ENCODE measurements around the gene ZNHIT3. TPM values are rescaled to one million over a fixed set of nuclear protein-coding genes. Genes with fewer than 3 reads are reported as not detected.

The ZNHIT3 gene
- total and polyA plus RNA-seq, 2 donors, result 33.7 to 51.9 TPM

DNA sequence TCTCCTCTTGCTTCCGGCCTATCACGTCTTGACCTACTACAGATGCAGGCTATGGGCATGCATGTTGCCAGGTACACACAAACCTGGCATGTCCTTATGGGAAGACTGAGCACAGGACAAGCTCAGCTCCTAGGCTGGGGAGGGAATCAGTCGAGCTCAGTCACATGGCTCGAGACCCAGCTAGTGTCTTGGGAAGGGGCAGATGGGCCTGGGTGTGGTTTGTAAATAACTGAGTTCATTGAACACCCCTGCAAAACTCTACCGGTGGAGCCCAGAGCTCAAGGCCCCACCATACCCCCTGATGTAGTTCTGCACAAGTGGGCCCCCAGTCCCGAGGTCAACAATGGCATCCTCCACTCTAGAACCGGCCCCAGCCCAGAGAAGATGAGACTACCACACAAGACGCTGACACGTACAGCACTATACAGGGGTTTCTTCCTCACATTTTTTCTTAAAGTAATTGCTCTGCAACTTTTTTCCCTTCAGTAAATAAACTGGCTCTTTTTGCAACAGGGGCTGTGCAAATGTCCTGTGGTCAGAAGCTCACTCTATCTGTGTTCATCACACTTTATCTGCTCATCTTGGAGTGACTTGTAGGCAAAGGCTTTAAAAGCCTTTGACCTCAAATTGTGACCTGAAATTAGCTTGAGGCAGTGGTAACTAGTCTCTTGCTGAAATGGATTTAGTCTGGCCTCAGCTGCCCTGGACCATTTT, 22.9 kb downstream of the ZNHIT3 start:
- no peak for DNase-seq (ENCODE audit: extremely low spot score)
- no peak overlapping the region for H3K27ac ChIP-seq (ENCODE audit: low read depth)
- no peak overlapping the region for H3K4me3 ChIP-seq (ENCODE audit: low read depth, low read length)
- 94% methylated on average over 9 of the region's 9 CpGs for WGBS
- no peaks in the 10 kb centered on the region for H3K36me3 ChIP-seq (ENCODE audit: insufficient read depth)
- H3K4me1 ChIP-seq (ENCODE audit: insufficient read depth), result no peaks in the 10 kb centered on the region

DNA sequence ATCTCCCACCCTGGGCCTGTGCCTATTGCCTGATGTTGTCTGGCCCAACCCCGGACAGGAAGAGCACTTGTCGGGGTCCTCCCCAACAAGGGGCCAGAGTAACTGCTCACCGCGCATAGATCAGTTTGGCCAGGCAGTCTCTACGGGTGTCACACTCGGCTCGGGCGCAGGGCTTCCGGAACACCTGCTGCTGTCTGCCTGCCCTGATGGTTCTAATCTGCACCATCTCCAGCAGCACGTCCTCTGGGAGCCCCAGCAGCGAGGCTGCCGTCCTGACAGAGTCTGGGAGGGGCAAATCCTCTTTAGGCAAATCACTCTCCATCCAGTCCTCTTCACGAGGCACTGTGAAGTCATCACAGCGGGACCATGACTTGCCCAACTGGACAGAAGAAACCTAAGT, 24.2 kb downstream of the ZNHIT3 start:
- Histone ChIP-seq H3K27ac (ENCODE audit: low read depth) (no peak overlapping the region), H3K36me3 (ENCODE audit: insufficient read depth) (no peaks in the 10 kb centered on the region), H3K4me3 (ENCODE audit: low read depth, low read length) (no peak overlapping the region), H3K4me1 (ENCODE audit: insufficient read depth) (no peaks in the 10 kb centered on the region)
- DNase-seq (ENCODE audit: extremely low spot score), result no peak
- 84% methylated on average over 14 of the region's 14 CpGs for WGBS

DNA sequence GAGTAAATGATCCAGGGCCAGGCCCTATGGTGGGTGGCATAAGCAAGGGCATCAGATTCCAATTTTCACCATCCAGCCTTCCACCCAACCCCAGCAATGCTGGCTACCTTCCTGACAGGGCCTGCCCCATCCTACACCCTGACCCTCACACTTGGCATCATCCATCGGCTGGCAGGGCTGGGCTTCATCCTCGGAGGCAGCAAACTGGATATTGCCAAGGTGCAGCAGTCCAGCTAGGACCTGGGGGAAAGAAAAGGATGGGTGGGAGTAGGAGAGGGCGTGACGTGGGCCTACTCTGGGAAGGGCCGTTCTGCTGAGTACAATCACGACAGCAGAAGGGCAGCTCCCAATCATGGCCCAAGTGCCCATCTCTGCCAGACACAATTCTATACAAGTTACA, 24.7 kb downstream of the ZNHIT3 start:
- WGBS, result 87% methylated on average over 6 of the region's 6 CpGs
- no peaks in the 10 kb centered on the region for H3K36me3 ChIP-seq (ENCODE audit: insufficient read depth)

DNA sequence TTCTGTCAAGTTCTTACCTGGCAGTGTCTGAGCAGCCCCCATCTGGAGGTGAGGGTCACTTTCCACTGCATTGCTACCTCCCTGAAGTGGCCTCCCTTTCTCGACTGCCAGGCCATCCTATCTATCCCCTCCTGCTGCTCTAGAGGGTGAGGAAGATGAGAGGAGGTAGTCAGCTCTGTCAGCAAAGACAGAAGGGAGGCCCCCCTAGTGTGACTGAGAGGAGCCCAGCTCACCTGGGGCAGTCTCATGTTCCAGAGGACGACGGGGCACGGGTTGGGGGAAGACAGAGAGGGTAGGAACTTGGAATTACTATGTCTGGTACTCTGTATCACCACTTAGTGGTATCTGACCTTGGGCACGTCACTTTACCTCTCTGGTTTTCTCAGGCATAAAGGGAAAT, 26.2 kb downstream of the ZNHIT3 start:
- H3K4me1 ChIP-seq (ENCODE audit: insufficient read depth), result no peaks in the 10 kb centered on the region
- no peak overlapping the region for H3K4me3 ChIP-seq (ENCODE audit: low read depth, low read length)
- H3K36me3 ChIP-seq (ENCODE audit: insufficient read depth), result no peaks in the 10 kb centered on the region
- no peak overlapping the region for H3K27ac ChIP-seq (ENCODE audit: low read depth)
- no peak for DNase-seq (ENCODE audit: extremely low spot score)
- WGBS, result 90% methylated on average over 5 of the region's 5 CpGs

More for the DNA sequence above, 24.7 kb downstream of the ZNHIT3 start:
- Histone ChIP-seq H3K27ac (ENCODE audit: low read depth) (no peak overlapping the region), H3K4me3 (ENCODE audit: low read depth, low read length) (no peak overlapping the region), H3K4me1 (ENCODE audit: insufficient read depth) (no peaks in the 10 kb centered on the region)
- DNase-seq (ENCODE audit: extremely low spot score), result no peak

DNA sequence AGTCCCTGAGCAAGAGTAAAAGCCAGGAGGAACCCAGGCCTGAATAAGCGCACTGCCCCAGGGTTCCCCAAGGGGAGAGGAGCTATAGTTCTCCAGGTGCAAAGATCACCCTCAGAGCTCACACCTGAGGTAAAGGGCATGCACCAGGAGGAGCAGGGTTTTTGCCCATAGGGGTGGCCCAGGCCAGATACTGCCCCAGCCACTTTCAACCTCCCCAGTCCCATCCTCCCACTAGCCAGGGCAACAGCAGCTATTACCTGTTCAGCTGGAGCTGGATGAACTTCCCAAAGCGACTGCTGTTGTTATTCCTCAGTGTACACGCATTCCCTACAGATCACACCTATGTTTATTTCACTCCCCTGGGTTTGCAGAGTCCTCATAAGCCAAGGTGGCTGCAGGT, 28.4 kb downstream of the ZNHIT3 start:
- no peak overlapping the region for H3K27ac ChIP-seq (ENCODE audit: low read depth)
- no peaks in the 10 kb centered on the region for H3K4me1 ChIP-seq (ENCODE audit: insufficient read depth)
- no peaks in the 10 kb centered on the region for H3K36me3 ChIP-seq (ENCODE audit: insufficient read depth)
- no peak overlapping the region for H3K4me3 ChIP-seq (ENCODE audit: low read depth, low read length)
- no peak for DNase-seq (ENCODE audit: extremely low spot score)
- WGBS, result 97% methylated on average over 3 of the region's 3 CpGs

DNA sequence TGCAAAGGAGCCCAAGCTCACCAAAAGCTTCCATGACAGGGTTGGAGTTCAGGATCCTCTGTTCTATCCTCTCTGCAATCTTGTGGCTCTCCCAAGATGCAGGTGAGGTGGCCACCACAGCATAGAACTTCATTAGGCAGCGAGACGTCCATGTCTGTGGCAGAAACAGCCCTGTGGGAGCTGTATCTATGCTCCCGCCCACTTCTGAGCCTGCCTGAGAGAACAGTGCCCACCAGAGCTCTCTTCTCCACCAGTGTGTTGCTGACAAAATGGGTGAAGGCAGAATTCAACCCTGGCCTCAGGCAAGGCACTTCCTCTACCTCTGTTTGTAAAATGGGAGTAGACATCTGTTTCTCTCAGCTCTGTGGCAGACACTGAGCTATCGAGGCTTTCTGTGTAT, 29.4 kb downstream of the ZNHIT3 start:
- Histone ChIP-seq H3K4me3 (ENCODE audit: low read depth, low read length) (no peak overlapping the region), H3K4me1 (ENCODE audit: insufficient read depth) (no peaks in the 10 kb centered on the region), H3K27ac (ENCODE audit: low read depth) (no peak overlapping the region), H3K36me3 (ENCODE audit: insufficient read depth) (no peaks in the 10 kb centered on the region)
- no peak for DNase-seq (ENCODE audit: extremely low spot score)
- whole genome bisulfite sequencing, result 92% methylated on average over 4 of the region's 4 CpGs

DNA sequence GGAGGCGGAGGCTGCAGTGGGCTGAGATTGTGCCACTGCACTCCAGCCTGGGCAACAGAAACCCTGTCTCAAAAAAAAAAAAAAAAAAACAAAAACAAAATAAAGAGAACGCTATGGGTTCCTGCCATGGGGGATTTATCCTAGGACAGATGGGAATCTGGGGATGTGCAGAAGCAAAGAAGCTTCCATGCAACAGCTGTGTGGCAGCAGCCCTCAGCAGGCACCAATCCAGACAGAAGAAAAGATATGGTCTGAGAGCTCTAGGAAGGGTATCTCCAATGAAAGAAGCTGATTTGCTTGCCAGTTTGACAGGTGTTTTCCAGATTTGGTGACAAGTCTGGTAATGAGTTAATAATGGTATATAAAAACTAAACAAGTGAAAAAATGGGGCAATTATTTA, 36.6 kb downstream of the ZNHIT3 start:
- H3K36me3 ChIP-seq (ENCODE audit: insufficient read depth), result peaks cover 2% of the 10 kb centered on the region

DNA sequence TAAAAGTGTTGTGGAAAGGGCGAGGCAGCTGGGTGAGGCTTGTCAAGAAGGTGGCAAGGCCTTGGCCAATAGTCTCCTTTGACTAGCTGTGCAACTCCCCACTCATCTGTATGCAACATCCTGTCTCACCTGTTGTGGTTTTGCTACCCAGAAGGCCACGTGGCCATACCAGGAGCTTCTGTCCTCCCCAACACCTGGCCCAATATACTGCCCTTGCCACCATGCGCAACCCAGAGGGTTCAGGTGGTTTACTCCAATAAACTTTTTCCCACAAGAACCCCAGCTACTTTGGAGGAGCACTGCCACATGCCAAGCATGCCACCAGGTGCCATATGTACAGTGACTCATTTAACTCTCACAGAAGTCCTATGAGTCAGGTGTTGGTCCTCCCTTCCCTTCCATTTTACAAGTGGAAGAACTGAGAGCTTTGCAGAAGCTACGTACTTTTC, 38.0 kb downstream of the ZNHIT3 start:
- 95% methylated on average over 4 of the region's 4 CpGs for WGBS
- H3K36me3 ChIP-seq (ENCODE audit: insufficient read depth), result peaks cover 2% of the 10 kb centered on the region
- no peak for DNase-seq (ENCODE audit: extremely low spot score)
- no peak overlapping the region for H3K4me3 ChIP-seq (ENCODE audit: low read depth, low read length)
- H3K27ac ChIP-seq (ENCODE audit: low read depth), result no peak overlapping the region
- no peaks in the 10 kb centered on the region for H3K4me1 ChIP-seq (ENCODE audit: insufficient read depth)

More for the DNA sequence above, 36.6 kb downstream of the ZNHIT3 start:
- Histone ChIP-seq H3K4me3 (ENCODE audit: low read depth, low read length) (no peak overlapping the region), H3K4me1 (ENCODE audit: insufficient read depth) (no peaks in the 10 kb centered on the region), H3K27ac (ENCODE audit: low read depth) (no peak overlapping the region)
- DNase-seq (ENCODE audit: extremely low spot score), result no peak
- 91% methylated on average over 2 of the region's 2 CpGs for WGBS

DNA sequence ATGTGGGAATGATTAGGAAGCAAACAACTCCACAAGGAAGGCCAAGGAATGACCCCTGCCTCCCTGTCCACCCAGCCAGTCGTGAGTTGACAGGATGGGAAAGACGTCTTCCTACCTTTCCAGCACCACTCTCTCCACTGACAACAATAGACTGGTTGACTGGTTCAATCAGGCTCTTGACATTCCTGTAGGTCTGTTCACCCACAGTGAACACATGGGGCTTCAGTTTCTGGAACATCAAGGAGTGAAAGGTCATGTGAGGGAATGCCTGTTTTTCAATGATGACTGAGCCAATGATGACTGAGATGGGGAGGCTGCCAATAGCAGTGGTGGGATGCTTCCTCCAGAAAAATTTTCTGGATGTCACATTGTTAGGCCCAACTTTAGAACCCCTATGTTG, 38.6 kb downstream of the ZNHIT3 start:
- no peak for DNase-seq (ENCODE audit: extremely low spot score)
- no peak overlapping the region for H3K4me3 ChIP-seq (ENCODE audit: low read depth, low read length)
- no peaks in the 10 kb centered on the region for H3K4me1 ChIP-seq (ENCODE audit: insufficient read depth)
- H3K36me3 ChIP-seq (ENCODE audit: insufficient read depth), result peaks cover 2% of the 10 kb centered on the region
- 85% methylated on average over 2 of the region's 2 CpGs for WGBS
- H3K27ac ChIP-seq (ENCODE audit: low read depth), result no peak overlapping the region

DNA sequence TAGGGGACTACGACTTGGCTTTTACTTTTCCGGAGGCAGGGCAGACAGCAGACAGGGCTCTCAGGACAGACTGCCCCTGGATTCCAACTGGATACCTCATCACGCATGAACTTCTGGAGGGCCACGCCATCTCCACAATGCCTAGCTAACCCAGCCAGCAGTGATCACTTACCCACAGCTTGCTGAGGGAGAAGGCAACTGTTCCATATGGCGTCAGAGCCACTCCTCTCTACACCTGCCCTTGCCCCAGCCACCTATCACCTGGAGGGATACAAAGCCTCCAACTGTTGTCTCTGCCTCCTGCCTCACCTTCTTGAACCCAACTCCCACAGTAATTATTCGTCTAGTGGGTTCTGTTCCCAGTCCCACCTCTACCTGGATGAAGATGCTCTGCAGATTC, 39.4 kb downstream of the ZNHIT3 start:
- Histone ChIP-seq H3K27ac (ENCODE audit: low read depth) (no peak overlapping the region), H3K4me1 (ENCODE audit: insufficient read depth) (no peaks in the 10 kb centered on the region), H3K4me3 (ENCODE audit: low read depth, low read length) (no peak overlapping the region), H3K36me3 (ENCODE audit: insufficient read depth) (peaks cover 2% of the 10 kb centered on the region)
- WGBS, result 95% methylated on average over 6 of the region's 6 CpGs
- no peak for DNase-seq (ENCODE audit: extremely low spot score)

DNA sequence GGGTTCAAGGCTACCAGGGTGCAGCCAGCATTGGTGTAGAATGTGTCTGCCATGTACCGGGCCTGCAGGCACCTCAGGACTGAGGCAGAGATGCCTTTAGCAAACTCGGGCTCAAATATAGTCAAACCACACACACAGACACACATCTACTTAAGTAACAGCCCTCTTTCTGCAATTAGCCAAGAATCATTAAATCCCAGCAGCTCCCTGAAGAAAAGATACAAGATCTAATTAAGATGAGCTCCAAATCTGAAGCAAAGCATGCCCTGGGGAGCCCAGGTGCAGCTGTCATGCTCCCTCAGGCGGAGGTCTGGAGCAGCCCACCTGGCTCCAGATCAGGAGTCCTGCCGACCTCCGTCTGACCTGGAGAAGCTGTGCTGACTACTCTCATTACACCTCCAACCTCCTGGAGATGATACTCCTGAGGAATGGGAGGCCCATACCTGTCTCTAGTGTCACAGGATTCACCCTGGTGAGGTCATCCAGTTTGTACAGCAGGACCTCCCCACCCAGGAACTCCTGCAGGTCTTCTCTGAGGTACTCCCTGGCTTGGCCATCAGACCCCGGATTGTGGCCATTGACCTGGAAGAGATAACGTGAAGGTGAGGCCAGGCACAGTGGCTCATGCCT, 41.3 kb downstream of the ZNHIT3 start:
- DNase-seq (ENCODE audit: extremely low spot score), result no peak
- no peaks in the 10 kb centered on the region for H3K4me1 ChIP-seq (ENCODE audit: insufficient read depth)

DNA sequence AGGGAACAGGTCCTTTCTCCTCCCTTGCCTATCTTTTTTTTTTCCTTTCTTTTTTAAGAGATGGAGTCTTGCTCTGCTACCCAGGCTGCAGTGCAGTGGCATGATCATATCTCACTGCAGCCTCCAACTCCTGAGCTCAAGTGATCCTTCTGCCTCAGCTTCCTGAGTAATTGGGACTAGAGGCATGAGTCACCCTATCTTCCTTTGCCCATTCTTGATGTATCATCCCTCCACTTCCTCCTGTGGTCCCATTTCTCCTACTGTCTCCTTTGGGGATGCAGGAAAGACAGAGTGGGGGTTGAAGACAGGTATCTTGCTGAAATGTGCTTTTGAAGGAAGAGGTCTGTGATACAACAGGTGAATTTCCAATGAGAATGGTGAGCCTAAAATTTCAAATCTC, 42.6 kb downstream of the ZNHIT3 start:
- Histone ChIP-seq H3K36me3 (ENCODE audit: insufficient read depth) (no peaks in the 10 kb centered on the region), H3K4me3 (ENCODE audit: low read depth, low read length) (no peak overlapping the region), H3K27ac (ENCODE audit: low read depth) (no peak overlapping the region), H3K4me1 (ENCODE audit: insufficient read depth) (no peaks in the 10 kb centered on the region)
- no peak for DNase-seq (ENCODE audit: extremely low spot score)

More for the DNA sequence above, 41.3 kb downstream of the ZNHIT3 start:
- 93% methylated on average over 7 of the region's 7 CpGs for WGBS
- no peak overlapping the region for H3K4me3 ChIP-seq (ENCODE audit: low read depth, low read length)
- H3K27ac ChIP-seq (ENCODE audit: low read depth), result no peak overlapping the region
- H3K36me3 ChIP-seq (ENCODE audit: insufficient read depth), result peaks cover 2% of the 10 kb centered on the region

DNA sequence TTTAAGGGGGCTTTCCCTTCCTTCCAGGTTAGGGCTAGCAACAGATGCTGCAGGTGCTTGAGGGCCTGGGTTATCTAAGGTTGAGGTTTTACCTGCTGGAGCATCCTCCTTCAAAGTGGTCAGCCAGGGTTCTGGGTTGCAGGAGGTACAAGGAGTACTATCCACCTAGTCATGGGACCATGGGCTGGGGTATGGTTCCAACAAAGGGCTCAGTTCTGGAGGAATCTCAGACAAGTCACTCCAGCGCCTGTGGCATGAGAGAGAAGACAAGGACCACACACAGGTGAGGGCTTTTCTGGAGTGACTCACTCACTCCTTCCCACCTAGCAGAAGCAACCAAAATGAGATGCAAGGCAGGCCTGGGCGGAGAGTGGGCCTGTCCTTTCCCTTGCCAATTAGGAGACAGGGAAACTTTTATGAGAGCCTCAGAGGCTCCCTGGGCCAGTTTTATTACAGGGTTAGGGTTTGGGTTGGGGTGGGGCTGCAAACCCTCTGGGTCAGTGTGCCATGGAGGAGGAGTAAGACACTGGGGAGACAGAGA, 46.0 kb downstream of the ZNHIT3 start:
- H3K36me3 ChIP-seq (ENCODE audit: insufficient read depth), result no peaks in the 10 kb centered on the region
- no peak overlapping the region for H3K27ac ChIP-seq (ENCODE audit: low read depth)
- WGBS, result 93% methylated on average over 2 of the region's 2 CpGs

More for the DNA sequence above, 46.0 kb downstream of the ZNHIT3 start:
- H3K4me3 ChIP-seq (ENCODE audit: low read depth, low read length), result no peak overlapping the region
- no peaks in the 10 kb centered on the region for H3K4me1 ChIP-seq (ENCODE audit: insufficient read depth)
- no peak for DNase-seq (ENCODE audit: extremely low spot score)
